Cortex of kidney (tissue), 1 donor: ENCODE results near the gene LRRTM2.
"Not testable (repeated sequence)": the region's sequence is repeated elsewhere in the genome, so short reads cannot be mapped to it uniquely, and the experiment has no call there.

Experiments used
- DNase-seq: peaks from one replicate; lab custom pipeline; 2025; lab: John Stamatoyannopoulos, UW

The LRRTM2 gene, protein sequence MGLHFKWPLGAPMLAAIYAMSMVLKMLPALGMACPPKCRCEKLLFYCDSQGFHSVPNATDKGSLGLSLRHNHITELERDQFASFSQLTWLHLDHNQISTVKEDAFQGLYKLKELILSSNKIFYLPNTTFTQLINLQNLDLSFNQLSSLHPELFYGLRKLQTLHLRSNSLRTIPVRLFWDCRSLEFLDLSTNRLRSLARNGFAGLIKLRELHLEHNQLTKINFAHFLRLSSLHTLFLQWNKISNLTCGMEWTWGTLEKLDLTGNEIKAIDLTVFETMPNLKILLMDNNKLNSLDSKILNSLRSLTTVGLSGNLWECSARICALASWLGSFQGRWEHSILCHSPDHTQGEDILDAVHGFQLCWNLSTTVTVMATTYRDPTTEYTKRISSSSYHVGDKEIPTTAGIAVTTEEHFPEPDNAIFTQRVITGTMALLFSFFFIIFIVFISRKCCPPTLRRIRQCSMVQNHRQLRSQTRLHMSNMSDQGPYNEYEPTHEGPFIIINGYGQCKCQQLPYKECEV

DNA sequence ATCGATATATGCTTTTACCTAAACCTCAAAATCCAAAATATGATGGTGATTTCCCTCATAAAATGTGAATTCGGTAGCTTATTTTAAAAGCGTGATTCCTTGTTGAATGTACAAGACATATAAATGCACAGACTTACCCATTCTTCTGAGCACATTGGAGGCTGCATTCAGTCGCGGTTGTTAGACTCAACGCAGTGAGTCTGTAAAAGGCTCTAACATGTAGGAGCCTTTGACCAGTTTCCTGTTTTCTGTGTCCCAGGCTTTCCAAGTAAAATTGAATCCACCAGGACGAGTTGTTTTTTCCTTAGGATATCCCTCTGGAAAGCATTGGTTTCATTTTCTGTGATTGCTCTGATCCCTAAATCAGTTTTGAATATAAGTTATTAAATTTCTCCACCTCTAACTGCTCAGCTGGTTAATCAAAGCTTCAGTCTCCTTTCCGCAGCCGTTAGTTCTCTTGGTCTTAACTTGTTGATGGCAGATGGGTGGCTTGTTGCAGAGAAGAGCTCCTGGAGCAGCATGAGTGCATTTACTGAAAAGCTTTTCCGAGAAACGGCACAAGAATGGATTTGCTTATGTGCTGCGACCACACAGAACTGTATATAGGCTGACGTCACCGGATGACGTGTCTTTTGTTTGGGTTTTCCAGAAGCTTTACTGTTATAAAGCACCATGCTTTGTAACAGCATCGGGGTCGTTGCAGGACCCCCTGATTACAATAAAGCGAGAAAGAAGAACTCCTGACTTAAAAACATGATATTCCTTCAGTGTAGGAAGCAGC is at the start of gene LRRTM2:
LRRTM2 (minus strand) TSS at position 565 of the 781 bp plus-strand sequence; CDS start at position 141, 424 bp downstream.
- no peak for DNase-seq

DNA sequence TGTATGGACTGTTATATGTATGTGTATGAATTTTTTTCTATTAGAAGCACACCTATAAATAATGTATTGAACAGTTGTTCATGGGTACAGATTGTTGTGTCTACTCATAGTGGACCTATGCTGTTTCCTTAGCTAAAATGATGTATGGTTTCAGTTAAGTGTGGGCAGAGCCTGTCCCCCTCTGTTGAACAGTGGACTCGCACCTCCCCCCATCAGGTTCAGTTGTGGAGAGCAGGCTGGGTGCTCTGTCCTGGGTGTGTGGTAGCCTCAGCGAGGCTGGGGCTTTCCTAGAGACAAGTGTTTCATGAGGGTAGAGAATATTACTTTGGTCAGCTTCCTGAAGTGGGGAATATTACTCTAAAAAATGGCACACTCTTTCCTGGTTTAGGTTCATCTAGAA is 47.4 kb upstream of the LRRTM2 start:
- DNase-seq: no peak

DNA sequence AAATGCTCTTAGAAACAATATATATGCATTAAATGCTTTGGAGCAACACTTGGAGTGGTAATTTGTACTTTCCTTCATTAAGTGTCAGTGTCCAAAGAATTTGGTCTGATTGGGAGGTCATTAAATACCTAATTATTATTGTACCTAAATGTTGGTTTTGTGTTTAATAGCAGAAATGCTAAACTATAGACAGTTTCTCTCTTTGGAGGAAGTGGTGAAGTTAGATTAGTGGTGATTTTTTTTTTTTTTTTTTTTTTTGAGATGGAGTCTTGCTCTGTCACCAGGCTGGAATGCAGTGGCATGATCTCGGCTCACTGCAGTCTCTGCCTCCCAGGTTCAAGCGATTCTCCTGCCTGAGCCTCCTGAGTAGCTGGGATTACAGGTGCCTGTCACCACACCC is 46.2 kb upstream of the LRRTM2 start:
- DNase-seq: not testable (repeated sequence)

DNA sequence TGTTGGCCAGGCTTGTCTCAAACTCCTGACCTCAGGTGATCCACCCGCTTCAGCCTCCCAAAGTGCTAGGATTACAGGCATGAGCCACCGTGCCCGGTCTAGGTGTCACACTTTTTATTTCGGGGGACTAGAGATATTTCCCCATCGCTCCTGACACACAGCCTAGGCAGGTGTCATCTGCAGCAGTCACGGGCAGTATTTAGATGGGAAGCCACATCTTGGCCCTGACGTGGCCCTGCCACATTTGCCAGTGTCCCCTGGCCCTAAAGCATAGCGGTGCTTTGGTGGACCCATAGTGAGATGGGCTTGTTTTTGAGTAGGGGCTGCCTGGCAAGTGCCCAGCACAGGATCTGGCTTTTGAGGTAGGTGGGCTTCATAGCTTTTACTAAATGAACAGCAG is 45.0 kb upstream of the LRRTM2 start:
- DNase-seq: no peak

DNA sequence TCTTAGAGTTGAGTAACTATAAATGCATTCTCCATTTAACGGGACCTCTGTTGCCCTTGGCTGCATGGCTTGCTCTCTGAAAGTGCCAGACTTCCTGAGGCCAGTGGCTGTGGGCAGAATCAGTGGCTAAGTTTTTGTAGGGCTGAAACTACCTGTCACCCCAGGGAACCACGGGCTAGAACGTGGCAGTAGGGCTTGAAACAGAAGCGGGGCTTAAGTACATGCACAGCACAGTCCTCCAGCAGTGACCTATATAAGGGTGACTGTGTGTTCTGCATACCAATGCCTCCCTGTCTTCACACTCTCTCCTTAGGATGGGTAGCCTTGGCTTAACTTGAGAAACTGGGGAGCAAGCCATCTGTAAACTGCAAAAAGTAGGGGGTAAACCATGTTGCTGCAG is 43.6 kb upstream of the LRRTM2 start:
- DNase-seq: no peak

DNA sequence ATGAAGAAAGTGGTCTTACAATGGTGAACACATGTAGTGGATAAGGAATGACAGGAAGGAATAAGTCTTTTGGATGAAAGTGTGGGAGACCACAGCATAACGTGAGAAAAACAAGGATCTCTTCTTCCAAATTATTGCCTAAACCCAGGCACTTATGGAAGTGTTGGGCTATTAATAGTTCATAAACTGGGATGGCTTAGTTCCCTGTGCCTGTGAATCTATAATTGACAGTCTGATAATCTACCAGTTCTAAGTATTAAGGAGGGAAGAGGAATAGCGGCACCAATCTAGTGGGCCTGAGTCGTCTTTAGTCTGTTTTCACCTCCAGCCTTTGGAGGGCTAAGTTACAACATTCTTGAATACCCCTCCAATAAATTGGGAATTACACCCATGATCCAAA is 39.2 kb upstream of the LRRTM2 start:
- no peak for DNase-seq

DNA sequence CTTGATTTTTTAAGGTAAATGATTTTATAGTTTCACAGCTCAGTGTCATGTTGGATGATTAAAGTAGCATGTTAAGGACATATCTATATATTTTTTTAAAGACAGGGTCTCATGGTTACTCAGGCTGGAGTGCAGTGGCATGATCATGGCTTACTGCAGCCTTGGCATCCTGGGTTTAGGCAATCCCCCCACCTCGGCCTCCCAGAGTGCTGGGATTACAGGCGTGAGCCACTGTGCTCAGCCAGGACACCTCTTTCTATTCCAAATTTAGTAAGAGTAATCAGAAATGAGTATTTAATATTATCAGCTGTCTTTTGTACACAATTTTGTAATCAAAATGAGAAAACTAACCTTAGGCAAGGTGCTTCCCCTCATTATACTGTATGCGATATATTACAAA is 38.6 kb upstream of the LRRTM2 start:
- DNase-seq: no peak

DNA sequence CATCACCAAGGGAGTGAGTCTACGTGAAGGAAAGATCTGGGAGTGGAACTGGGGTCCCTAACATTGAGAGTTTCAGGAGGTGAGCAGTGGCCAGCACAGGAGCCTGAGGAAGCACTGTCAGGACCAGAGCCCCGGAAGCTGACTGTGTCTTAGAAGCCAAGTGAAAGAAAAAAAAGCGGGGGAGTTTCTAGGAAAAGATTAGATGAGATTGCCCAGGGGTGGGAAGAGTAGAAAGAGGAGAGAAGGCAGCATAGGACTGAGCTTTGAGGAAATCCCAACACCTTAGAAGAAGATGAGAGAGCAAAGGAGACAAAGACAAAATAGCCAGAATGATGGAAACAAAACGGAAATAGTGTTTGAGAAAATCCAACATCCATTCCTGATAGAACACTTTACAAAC is 37.0 kb upstream of the LRRTM2 start:
- DNase-seq: no peak

DNA sequence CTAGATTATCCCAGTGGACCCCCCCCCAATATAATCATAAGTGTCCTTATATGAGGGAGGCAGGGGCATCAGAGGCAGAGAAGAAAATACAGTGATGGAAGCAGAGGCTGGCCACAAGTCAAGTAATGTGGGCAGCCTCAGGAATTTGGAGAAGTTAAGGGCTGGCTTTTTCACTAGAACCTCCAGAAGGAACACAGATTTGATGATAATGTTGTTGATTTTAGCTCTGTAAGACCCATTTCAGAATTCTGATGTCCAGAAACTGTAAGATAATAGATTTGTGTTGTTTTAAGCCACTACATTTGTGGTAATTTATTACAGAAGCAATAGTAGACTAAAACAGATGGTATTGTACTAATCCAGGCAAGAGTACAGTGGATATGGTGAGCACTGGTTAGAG is 36.3 kb upstream of the LRRTM2 start:
- no peak for DNase-seq

DNA sequence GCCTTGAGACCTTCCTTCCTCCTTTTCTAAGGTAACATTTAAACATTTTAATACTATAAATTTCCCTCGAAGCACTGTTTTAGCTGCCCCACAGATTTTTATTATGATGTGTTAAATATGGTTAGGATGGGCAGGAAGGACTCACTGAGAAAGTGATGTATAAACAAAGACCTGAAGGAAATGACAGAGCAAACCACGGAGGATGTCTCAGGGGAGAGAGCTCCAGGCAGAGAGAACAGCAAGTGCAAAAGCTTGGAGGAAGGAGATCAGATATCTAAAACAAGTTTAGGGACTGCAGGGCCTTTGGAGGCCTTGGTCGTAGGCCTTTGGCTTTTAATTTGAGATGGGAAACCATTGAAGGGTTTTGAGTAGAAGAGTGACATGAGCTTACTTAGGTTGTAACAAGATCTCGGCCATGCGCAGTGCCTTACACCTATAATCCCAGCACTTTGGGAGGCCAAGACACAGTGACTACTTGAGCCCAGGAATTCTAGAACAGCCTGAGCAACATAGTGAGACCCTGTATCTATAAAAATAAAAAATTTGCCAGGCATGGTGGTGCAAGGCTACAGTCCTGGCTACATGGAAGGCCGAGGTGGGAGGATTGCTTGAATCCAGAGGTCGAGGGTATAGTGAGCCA is 35.5 kb upstream of the LRRTM2 start:
- no peak for DNase-seq

DNA sequence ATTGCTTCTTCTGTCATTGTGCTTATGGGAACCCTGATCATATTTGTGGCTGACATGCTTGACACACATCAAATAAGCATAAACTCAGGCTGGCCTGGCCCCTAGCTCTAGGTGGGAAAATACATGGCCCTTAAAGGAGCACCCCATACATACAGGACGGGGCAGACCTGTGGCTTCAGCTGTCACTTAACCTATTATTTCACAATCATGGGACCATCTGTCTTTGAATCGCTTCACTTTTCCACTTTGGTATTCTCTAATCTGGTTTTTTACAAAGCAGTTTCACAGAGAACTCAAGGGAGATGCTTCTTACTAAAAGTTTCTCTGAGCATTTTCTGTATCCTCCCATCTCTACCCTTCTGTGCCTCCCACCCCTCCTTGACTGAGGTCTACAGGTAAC is 34.6 kb upstream of the LRRTM2 start:
- no peak for DNase-seq

DNA sequence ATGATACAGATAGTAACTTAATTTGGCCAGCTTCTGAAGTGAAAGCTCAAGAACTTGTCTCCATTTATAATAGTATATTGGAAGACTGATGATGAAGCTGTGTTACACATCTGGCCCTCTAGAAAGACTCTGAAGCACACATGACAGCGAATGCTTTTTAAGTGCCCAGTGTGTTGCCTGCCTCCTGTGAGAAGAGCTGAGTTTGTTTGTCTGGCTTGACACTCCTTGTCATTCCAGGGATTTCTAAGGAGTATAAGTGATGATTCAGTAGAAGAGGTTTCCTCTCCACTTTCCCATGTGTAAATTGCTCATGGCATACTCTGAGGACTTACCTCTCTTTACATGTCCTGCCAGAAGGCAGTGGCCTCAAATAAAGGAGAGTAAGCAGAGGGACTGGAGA is 30.4 kb upstream of the LRRTM2 start:
- DNase-seq: no peak

DNA sequence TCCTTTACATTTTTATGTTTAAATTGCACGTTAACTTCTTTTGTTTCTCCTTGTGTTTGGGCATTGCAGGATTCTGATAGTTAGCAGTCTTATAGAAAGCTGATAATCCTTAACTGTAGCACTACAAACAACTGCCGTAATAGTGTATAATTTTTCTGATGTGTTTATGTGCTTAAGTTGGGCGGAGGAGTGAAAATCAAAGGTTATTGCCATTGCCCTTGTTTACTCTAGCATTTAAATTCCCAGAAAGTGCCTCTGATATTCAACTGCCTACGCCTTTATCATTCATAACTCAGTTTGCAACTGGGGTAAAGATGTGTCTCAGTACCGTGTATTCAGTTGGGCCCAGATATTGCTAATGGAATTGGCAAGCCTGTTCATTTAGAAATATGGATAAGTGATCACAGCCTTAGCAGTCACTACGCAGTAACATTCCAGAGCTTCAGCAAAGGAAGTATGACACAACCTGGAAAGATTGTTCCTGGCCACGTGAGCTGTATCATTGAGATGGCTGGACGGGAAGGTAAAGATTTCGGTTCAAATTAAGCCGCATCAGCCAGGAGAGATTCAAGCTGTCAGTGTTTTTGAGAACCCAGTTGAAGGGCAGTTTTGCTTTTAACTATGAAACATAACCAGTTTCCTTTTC is 28.1 kb upstream of the LRRTM2 start:
- no peak for DNase-seq

DNA sequence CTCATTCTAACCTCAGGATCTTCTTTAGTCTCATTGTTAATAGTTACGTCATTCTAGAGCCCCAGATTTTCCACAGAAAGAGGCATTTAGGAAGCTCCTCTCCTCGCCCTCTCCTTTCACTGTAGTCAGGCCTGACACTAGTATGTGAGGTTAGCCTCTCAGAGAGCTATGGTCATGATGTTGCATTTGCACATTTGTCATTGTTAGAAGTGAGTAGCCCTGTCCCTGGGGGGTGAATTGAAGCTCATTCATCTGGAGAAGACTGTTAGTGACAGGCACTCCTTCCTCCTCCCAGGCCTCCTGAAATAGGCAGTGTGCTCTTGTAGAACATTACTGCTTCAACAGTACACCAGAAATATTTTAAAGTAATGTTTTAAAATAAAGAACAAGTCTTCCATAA is 26.6 kb upstream of the LRRTM2 start:
- DNase-seq: no peak

DNA sequence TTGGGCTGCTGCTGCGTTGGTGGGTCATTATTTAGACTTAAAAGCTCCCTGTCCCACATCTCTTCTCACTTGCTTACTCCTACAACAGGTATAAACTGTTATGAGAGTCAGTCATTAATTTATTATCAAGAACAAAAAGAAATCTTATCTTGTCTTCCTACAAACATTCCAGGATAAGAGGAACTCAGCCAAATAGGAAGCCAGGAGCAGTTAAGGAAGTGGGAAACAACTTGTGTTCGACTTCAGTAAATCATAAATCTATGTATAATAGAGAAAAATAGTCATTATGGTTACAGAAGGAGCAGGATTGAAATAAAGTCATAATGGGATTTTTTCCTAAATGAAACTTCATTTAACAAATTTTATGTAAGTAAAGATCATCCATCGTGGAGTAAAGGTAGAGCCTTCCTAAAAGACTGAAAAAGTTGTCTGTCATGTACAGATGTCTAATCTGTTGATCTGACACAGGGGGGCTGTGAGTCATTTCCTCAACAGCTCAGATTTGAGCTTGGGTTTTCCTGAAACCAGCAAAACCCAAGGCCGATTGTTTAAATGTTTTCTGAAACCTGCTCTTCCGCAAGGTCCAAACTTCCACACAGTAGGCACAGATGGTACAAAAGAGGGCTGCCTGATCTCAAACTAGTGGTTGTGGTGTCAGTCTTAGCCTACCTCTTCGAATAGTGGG is 25.3 kb upstream of the LRRTM2 start:
- DNase-seq: no peak

DNA sequence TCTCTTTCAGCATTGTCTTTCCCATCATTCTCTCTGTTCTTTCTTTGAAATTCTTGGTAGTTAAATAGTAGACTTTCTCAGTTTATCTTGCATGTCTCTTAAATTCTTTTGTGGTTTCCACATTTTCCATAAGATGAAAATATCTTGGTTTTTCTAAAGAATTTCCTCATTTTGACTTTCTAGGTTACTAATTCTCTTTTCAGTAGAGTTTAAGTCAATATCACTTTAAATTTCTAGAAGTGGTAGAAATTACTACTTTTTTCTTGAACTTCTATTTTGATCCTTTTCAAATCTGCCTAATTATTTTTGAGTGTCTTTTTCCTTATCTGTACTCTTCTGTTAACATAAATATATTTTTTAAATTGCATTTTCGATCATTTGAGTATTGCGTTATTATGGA is 23.6 kb upstream of the LRRTM2 start:
- DNase-seq: no peak

DNA sequence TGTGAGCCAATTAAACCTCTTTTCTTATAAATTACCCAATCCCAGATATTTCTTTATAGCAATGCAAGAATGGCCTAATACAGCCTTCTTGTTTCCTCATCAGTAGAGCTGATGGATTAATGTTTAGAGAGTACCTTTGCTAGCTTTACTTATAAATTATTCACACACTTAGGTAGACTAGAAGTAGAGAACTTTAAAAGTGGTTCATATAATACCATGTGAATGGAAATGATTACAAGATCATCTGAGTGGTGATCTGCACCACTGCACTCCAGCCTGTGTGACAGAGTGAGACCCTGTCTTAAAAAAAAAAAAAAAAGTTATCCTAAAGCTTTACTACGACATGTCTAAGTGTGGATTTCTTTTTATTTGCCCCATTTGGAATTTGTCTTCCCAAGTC is 23.2 kb upstream of the LRRTM2 start:
- DNase-seq: no peak

DNA sequence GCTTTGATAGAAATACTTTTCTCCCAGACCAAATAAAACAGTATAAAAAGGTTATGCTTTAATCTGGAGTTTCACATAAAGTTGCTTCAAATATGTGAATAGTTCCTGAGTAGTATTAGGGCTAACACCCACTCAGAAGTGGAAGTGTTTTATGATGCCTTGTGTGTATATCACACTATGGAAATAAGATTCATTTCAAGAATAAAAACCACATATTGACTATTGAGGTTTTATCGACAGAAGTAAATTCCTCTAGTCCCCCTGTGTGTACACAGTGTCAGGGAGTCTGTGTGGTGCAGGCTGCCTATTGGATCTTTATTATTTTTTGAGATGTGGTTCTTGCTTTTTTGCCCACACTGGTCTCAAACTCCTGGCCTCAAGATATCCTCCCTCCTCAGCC is 20.8 kb upstream of the LRRTM2 start:
- no peak for DNase-seq

DNA sequence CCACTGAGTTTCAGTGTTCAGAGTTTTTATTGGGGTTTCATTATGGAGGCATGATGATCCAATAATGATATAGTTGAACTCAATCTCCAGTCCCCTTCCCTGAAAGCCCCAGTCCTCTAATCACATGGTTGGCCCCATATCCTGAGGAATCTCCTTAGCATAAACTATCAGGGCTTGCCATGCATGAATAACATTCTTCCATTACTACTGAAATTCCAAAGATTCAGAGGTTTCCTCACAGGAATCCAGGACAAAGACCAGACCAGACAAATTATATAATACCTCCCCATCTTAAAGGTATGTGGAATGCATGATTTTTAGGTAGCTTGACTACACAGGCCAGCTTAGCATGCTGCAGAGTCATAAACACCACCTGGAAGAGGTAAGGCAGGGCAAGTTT is 15.5 kb upstream of the LRRTM2 start:
- no peak for DNase-seq

DNA sequence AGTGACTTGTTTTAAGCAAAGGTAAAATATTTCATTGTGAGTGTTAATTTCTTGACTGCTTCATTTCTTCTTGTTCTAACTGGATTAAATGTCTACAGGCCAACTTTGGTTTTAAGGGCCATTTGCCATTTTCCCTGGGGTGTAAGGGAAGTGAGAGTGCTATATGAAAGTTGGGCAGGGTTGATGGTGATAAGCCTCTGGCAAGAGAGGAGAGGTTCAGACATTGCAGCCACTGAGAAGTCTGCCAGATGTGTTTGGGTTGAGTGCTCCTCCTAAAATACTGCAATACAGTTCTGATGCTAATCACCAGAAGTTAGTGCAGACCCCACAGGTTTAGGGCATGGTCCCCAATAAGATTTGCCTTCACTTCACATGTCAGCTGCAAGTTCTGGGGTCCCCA is 14.9 kb upstream of the LRRTM2 start:
- no peak for DNase-seq

DNA sequence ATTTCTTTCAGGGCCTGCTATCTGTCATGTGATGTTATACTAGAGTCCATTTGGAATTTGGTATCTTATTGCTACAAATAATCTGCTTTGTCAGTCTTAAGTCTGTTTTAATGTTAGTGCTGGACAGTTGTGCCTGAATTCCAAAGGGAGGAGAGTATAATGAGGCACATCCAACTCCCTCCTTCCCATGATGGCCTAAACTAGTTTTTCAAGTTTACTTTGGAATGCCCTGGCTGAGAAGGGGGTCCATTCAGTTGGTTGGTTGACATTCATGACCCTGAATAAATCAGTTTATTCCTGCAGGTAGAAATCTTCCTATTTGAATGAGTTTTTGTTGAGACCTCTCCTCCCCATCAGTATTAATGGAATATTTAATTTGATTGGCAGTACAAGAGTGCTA is 9.4 kb upstream of the LRRTM2 start:
- no peak for DNase-seq

DNA sequence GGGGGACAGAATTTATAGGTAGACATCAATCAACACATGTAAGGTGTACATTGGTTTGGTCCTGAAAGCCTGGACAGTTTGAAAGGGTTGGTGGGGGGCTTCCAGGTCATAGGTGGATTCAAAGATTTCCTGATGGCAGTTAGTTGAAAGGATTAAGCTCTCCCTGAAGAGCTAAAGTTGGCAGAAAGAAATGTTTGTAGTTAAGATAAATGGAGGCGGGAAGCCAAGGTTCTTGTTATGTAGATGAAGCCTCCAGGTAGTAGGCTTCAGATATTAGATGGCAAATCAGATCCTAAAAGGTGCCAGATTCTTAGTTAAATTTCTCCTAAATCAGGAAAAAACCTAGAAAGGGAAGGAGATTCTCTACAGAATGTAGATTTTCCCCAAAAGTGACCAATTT is 9.0 kb upstream of the LRRTM2 start:
- DNase-seq: no peak
